RWPE2 (cell line): Measurements from ENCODE around the gene C14orf93.
A peak's percentile ranks its signal among the peaks of the same experiment; 100 is the strongest.

ENCODE experiments used
- ATAC-seq: fragments of 200-7000 bp; cut with Tn5 transposase; 3 replicates; pipeline ENCODE4 v1.9.1; 2021; ENCODE audit warnings: low read depth
- DNase-seq: peaks from one replicate; pipeline ENCODE4 v3.0.0-alpha.2; 2020; ENCODE audit warnings: low spot score
- H3K27ac ChIP-seq: fragments of 450-650 bp; 2 replicates; pipeline ENCODE4 v1.5.1; 2017; ENCODE audit warnings: mild to moderate bottlenecking; ENCODE audit not compliant: poor library complexity, severe bottlenecking
- H3K27me3 ChIP-seq: fragments of 250-450 bp; sonication (Bioruptor Pico); 2 replicates; pipeline ENCODE4 v1.5.1; 2021; ENCODE audit warnings: mild to moderate bottlenecking, moderate library complexity; ENCODE audit not compliant: insufficient read depth, poor library complexity, severe bottlenecking
- H3K36me3 ChIP-seq: fragments of 250-450 bp; sonication (Bioruptor Pico); 2 replicates; pipeline ENCODE4 v1.5.1; 2020; ENCODE audit warnings: low read depth, mild to moderate bottlenecking, moderate library complexity
- H3K4me1 ChIP-seq: fragments of 250-450 bp; sonication (Bioruptor Pico); 2 replicates; pipeline ENCODE4 v1.5.1; 2021; ENCODE audit warnings: mild to moderate bottlenecking, moderate library complexity; ENCODE audit not compliant: insufficient read depth, poor library complexity, severe bottlenecking
- H3K4me3 ChIP-seq: fragments of 250-450 bp; sonication (Bioruptor Pico); 2 replicates; pipeline ENCODE4 v1.5.1; 2021; ENCODE audit warnings: mild to moderate bottlenecking, moderate library complexity; ENCODE audit not compliant: severe bottlenecking
- H3K9me3 ChIP-seq: fragments of 250-450 bp; sonication (Bioruptor Pico); 2 replicates; pipeline ENCODE4 v1.5.1; 2021; ENCODE audit warnings: mild to moderate bottlenecking, moderate library complexity; ENCODE audit not compliant: severe bottlenecking
- TF ChIP-seq, protein P1 (sequence below): fragments of 450-650 bp; IDR thresholded peaks from one replicate; pipeline ENCODE4 v1.5.1; 2017; ENCODE audit warnings: mild to moderate bottlenecking, moderate library complexity; ENCODE audit not compliant: poor library complexity, severe bottlenecking

C14orf93 gene

DNA sequence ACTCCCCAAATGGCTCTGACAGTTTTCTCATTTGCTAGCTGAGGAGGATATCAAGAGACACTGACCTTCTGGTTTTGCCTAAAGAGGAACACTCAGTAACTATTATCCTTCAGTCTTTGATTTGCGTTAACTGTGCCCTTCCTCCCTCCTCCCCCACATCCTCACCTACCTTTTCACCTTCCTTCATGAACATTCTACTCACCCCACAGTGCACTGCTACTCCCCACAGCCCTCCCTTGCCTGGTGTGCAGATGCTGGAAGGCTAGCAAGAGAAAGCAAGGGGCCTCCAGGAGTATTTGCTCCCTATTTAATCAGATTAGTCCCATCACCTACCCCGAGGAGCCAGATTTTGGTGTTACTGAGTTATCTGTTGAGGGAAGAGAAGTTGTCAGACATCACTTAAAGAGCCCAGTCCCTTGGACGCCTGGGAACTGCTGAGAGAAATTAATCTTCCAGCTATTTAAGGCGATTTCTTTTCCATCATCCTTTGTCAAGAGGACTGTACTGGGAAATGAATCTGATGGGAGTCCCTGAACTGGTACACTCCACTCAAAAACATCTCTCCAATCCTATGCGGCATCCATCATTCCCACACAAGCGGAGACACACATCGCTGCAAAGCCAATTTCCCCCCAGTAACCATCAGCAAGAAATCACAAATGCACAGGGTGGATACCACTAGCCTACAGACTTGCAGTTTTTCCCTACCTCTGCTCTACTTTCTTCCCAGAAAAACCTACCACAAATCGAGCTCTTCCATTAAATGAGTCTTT, 13.3 kb upstream of the C14orf93 start:
- Histone ChIP-seq H3K36me3 (peaks cover 31% of the 10 kb centered on the region), H3K4me1 (no peaks in the 10 kb centered on the region), H3K9me3 (no peaks in the 10 kb centered on the region), H3K4me3 (no peak overlapping the region), H3K27me3 (no peaks in the 10 kb centered on the region), H3K27ac (no peak overlapping the region)
- TF ChIP-seq, protein P1, sequence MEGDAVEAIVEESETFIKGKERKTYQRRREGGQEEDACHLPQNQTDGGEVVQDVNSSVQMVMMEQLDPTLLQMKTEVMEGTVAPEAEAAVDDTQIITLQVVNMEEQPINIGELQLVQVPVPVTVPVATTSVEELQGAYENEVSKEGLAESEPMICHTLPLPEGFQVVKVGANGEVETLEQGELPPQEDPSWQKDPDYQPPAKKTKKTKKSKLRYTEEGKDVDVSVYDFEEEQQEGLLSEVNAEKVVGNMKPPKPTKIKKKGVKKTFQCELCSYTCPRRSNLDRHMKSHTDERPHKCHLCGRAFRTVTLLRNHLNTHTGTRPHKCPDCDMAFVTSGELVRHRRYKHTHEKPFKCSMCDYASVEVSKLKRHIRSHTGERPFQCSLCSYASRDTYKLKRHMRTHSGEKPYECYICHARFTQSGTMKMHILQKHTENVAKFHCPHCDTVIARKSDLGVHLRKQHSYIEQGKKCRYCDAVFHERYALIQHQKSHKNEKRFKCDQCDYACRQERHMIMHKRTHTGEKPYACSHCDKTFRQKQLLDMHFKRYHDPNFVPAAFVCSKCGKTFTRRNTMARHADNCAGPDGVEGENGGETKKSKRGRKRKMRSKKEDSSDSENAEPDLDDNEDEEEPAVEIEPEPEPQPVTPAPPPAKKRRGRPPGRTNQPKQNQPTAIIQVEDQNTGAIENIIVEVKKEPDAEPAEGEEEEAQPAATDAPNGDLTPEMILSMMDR = no peak
- DNase-seq (no peak), ATAC-seq (no peak)

DNA sequence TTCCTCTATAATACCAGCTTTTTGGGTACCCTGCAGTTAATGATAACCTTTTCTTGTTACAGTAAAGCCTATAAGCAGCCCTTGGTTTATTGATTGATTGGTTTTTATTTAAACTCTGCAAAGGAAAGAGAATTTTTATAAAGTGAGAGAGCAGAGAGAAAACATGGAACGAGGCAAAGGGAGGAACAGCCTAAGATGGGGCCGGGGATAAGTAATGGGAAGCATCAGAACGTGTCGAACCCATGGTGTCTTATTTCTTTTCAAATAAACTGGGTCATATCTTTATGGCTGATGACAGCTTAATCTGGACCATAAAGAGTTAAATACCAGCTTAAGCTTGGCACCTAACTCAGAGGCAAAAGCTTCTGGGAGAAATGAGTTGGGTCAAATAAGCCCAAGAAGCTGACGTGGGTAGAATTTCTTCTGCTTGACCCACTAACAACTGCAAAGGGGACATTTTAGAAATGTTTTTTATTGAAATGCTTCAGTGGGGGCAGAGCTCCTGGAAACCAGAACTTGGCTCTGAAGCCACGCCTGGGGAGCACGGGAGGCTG, 12.0 kb upstream of the C14orf93 start:
- Histone ChIP-seq H3K9me3 (no peaks in the 10 kb centered on the region), H3K4me1 (no peaks in the 10 kb centered on the region), H3K4me3 (no peak overlapping the region), H3K27ac (no peak overlapping the region), H3K27me3 (no peaks in the 10 kb centered on the region), H3K36me3 (peaks cover 23% of the 10 kb centered on the region)
- TF ChIP-seq, protein P1 = no peak
- ATAC-seq (no peak), DNase-seq (no peak)

DNA sequence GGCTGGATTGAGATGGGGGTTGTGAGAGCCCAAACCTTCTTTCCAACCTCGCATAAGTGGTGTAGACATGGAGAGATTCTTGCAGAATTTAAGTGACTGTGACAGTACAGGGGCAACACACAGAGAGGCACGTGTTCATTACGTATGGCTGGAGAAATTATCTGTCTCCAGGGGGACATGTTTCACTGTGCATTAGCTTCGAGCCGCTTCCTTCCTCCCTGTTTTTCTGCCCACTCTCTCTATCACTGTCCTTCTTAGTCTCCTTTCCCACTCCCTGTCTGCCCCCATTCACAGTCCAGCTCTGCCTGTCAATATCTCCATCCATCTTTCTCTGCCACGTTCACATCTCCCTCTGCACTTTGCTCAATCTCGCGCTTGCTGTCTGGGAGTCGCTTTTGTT, 11.5 kb upstream of the C14orf93 start:
- Histone ChIP-seq H3K36me3 (peaks cover 21% of the 10 kb centered on the region), H3K27me3 (no peaks in the 10 kb centered on the region), H3K9me3 (no peaks in the 10 kb centered on the region), H3K4me3 (no peak overlapping the region), H3K27ac (no peak overlapping the region), H3K4me1 (no peaks in the 10 kb centered on the region)
- TF ChIP-seq, protein P1 = no peak
- no peak for DNase-seq
- no peak for ATAC-seq

DNA sequence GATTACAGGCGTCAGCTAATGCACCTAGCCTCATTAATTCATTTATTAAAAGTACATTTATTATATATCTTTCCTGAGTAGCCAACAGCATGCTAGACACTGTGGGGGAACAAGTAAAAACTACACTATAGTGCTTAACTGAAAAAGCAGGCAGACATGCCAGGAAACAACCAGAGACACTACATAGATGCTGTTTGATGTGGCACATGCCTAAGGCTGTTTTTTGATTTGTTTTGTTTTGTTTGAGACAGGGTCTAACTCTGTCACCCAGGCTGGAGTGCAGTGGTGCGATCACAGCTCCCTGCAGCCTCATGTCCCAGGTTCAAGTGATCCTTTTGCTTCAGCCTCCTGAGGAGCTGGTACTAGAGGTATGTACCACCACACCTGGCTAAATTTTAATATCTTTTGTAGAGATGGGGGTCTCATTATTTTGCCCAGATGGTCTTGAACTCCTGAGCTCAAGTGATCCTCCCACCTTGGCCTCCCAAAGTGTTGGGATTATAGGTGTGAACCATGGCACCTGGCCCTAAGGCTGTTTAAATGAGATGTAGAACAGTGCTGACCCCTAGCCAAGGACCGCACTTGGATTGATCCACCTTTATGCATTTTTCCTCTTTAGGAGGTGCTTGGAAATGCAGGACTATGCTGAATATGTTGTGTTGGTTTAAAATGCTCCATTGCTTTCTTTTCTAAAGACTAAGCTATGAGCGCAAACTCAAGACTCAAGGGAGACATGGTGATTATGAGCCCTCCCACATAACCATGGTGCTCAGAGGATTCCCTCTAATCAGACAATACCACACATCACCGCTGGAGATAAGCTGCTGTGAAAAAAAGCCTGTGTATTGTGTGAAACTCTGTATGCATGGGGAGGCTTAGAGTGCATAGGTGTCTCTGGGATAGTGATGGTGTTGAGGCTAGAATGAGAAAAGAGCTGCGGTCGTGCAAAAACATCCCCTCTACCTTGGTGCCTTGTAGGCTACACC, 10.5 kb upstream of the C14orf93 start:
- H3K9me3 ChIP-seq = no peaks in the 10 kb centered on the region
- DNase-seq (no peak), ATAC-seq (0 out of 3 replicates have a peak, but pooled peaks have one; percentile 7)
- H3K4me1 ChIP-seq = no peaks in the 10 kb centered on the region
- no peak overlapping the region for H3K4me3 ChIP-seq
- TF ChIP-seq, protein P1 = no peak
- peaks cover 11% of the 10 kb centered on the region for H3K36me3 ChIP-seq
- no peak overlapping the region for H3K27ac ChIP-seq
- no peaks in the 10 kb centered on the region for H3K27me3 ChIP-seq
